NCI-H2196 (cell line): ENCODE results near the gene NISCH.
A peak's percentile ranks its signal among the peaks of the same experiment; 100 is the strongest.

Experiments used
- DNase-seq: peaks from one replicate; lab custom pipeline; 2025; ENCODE audit not compliant: unreplicated experiment; lab: John Stamatoyannopoulos, UW

NISCH gene

DNA sequence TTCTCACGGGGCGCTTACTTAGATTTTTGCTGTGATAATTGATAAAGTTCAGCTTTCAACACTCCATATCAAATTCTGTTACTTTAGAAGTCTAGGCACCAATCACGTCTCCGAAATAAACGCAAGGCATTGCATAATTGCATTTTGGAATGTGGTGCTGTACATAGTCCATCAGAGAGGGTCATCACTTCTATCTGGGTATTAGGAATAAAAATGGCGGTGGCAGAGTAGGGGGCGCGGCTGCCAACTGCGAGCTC lies 80.6 kb downstream of the NISCH start:
- DNase-seq = no peak

DNA sequence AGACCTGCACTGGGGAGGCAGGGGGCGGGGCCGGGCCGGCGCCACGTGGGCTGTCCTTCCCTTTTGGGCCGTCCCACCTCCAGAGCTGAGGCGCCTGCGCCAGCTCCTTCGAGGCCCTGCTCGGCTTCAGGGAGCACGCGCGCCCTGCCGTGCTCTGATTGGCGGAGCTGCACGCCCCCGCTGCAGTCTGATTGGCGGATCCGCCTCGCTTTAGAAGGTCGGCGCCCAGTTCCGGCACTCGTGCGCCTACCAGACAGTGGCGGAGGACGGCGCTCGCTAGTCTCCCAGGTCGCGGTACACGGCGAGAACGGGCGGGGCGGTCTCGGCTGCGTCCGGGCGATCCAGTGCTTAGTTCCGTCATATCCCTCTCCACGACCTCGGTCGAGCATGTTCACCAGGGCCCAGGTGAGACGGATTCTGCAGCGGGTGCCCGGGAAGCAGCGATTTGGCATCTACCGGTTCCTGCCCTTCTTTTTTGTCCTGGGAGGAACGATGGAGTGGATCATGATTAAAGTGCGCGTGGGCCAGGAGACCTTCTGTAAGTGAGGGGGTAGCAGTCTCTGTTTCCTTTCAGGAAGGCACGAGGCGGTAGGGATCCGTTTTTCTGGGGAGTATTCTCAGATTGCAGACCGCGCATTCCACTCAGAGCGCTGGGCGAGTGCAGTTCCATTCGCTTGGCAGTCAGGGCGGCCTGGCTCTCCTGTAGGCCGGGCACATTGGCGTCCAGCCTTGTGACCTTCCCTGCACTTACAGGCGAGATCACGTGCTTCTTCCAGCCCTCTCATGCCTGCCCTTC lies 81.2 kb downstream of the NISCH start, which contains the start of gene UQCC5:
Gene UQCC5 (plus strand): TSS at position 237 of the 796 bp plus-strand sequence. CDS start 151 bp downstream, at position 388.
- DNase-seq = peak; percentile 89

DNA sequence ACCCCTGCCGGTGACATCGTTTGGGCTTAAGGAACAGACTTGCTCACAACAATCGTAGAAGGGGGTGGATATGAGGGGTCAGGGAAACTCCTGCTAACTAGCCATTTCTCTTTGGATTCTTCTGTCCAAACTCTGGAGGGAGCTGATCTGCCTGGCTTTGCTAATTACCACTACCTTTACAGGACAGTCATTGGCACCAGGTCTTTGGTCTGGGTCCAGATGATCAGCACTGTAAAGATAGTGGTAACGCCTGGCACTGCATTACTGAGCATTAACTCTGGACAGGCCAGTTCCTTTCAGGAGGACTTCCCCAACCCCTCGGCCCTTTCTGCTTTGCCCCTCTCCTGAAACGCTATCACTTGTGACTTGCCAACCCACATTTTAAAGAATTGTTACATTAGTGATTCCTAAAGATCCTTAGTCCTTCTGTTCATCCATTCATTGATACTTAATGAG lies 81.8 kb downstream of the NISCH start:
- no peak for DNase-seq

DNA sequence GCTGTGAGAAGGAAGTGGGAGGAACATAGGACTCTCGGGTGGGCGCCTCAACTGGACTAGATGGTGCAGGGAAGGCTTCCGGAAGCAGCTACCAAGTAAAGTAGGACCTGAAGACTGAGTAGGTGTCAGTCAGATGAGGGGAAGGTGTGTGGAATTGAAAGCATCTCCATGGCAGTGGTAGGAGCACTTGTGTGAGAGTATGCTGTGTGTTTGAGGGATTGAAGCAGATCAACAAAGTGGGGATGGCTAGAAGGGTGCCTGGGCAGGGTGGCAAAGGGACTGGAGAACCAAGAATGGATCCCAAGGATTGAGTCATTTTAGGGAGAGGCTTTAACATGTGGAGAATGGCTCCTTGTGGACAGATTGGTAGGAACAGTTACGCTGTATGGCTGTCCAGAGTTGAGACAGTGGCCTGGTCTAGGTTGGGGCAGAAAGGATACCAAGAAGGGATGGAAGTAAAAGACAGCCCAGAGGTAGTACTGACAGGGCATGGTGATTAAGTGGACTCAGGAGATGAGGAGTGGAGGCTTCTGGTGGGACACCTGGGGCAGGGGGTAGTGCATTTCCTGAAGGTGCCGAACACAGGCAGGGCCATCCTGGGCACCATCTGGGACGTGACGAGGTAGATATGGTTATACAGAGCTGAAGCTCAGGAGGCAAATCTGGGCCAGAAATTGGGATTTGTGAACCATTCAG lies 82.5 kb downstream of the NISCH start:
- no peak for DNase-seq

DNA sequence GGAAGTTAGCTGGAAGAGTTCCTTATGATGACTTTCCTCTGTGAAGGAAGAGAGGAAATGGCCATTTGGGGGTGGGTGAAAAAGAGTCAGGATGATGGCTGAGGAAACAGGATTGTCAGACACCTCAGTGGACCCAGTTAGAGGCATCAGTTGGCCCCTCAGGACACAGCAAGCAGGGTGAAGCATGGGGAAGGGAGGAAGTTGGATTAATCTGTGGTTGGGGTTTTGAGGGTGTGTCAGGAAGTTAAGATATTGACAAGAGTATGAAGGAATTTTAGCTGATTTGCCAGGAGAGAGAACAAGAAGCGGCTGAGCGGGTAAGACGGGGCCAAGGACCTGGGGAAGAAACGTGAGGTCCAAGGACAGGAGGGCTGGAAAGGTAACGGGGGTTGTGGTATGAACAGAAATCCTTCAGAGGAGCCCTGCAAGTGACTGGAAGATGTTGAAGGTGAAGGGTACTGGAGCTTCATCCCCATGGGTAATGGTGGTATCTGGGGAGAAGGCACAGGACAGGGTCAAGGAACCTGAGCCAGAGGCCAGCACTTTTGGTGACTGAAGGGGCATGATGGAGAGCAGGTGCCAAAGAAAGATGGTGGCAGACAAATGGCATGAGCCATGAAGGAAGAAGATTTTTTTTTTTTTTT lies 83.7 kb downstream of the NISCH start:
- DNase-seq = no peak

DNA sequence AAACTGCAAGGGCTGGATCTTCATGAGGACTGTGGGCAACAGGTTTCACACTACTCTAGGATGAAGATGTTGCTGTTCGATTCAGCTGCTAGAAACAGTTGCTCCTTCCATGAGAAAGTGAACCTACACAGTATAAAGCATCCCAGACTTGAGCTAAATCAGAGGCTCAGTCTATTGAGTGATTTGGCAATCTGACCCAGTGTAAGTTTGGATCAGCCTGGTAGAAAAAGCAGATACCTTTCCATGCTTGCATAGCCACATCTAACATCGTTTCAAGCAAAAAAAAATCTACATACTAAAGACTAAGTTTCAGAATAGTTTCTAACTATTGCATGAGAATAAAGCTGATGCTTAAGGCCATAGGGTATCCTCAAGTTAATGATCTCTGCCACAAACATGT lies 85.6 kb downstream of the NISCH start:
- no peak for DNase-seq
